ENCODE data around the gene IPO9.
"Not testable (repeated sequence)": the region's sequence is repeated elsewhere in the genome, so short reads cannot be mapped to it uniquely, and the experiment has no call there.

Gene IPO9

GRCh38 chr1:201809876-201810275 is 19.1 kb upstream of the IPO9 start:
- no peak for DNase-seq (ENCODE audit: low spot score)

DNA sequence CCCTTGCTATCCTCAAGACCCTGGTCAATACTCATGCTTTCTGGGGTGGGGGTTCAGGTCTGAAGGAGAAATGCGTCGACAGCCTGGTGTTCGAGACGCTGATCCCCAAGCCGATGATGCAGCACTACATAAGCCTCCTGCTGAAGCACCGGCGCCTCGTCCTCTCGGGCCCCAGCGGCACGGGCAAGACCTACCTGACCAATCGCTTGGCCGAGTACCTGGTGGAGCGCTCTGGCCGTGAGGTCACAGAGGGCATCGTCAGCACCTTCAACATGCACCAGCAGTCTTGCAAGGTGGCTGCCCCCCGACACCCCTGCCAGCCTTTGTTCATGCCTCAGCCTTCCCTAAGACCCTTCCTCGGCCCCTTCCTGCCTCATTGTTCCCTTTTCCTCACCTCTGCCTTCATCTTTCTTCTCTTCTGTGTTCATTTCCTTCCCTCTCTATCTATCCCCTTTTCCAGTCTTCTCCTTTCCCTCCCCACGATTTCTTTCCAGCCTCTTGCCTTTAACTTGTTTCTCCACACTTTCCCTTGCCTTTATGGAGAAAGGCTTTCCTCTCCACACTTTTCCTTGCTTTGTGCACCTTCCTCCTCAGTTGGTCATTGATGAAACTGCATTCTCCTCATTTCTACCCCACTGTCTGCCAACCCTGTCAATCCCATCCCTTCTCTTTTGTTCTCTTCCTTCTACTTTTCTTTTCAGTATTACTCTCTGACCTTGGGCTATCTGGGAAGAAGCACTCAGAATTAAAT is 18.3 kb upstream of the IPO9 start:
- DNase-seq (ENCODE audit: low spot score) = no peak

DNA sequence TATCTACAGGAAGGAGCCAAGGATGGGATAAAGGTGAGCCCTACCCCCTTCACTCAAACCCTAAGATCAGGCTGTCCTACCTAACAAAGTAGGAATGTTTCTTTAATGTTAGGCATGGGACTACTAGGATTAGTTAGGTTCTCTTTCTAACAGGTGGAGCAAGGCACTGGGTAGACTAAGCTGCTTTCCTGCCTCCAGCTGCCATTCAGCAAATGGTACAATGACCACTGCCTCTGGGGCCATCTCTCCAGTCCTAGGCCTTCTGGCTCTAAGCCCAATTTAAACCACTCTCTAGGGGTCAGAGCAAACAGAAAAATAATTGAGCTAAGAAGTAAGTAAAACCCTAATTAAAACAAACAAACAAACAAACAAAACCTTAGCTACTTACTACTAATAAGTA is 15.7 kb upstream of the IPO9 start:
- DNase-seq (ENCODE audit: low spot score) = no peak

DNA sequence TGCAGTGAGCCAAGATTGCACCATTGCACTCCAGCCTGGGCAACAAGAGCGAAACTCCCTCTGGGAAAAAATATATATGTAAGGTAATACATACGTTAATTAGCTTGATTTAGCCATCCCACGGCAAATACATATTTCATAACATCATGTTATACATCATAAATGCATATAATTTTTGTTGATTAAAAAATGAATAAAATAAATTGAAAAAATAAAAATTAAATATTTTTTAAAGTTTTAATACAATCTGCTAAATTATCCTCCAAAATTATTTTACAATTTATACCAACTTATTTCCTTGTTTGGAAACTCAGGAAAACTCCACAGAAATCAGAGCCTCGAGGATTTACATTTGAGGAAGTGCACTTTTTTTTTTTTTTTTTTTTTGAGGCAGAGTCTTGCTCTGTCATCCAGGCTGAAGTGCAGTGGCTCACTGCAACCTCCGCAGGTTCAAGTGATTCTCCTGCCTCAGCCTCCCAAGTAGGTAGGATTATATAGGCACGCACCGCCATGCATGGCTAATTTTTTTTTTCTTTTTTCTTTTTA is 12.6 kb upstream of the IPO9 start:
- no peak for DNase-seq (ENCODE audit: low spot score)

DNA sequence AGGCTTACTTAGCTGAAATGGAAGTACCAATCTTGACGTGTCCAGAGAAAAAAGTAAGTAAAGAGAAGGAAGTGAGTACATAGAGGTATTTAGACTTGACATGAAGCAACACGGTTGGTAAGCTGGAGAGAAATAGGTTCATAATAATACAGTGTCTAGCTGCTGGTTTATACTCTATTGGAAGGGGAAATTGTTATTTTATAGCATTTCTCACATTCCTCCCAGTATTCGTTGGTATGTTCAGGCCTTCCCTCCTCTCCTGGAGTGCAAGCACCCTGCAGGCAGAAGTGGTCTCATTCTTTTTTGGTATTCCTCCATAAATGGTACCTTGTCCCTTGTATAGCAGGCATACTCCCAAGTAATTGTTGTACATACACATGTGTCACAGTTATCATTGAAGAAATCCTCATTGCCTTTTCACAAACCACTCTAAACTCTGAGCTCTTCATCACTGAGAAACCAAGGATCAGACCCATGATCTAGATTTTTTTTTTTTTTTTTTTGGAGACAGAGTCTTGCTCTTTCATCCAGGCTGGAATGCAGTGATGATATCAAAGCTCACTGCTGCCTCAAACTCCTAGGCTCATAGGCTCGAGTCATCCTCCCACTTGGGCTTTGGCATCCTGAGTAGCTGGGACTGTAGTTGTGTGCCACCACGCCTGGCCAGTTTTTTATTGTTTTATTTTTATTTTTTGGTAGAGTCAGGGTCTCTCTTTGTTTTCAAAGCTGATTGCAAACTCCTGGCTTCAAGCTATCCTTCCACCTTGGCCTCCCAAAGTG is 9.8 kb upstream of the IPO9 start:
- no peak for DNase-seq (ENCODE audit: low spot score)

- no peak for DNase-seq (ENCODE audit: low spot score)
These were observed 8.5 kb upstream of the IPO9 start for GRCh38 chr1:201820413-201820812.

DNA sequence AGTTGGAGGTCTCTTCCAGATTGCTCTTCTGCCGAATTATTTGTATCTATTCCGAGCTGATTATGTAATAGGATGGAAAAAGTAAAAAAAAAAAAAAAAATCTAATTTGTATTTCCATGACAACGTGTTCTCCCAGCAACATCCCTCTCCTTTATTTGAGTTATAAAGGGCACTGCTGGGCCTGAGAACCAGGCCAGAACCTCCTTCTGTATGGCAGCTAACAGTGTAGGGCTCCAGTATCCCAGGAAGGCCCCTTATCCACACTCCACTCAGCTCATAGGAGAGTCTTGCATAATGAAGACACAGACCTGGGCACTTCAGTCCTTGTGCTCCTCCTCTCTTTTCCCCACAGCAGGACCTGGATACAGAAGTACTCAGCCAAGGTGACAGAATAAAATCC is 3.7 kb upstream of the IPO9 start:
- DNase-seq (ENCODE audit: low spot score) = no peak

- no peak for DNase-seq (ENCODE audit: low spot score)
These were observed 2.1 kb upstream of the IPO9 start for GRCh38 chr1:201826830-201827229.

GRCh38 chr1:201827321-201828216 is 1.4 kb upstream of the IPO9 start:
- DNase-seq (ENCODE audit: low spot score) = no peak

DNA sequence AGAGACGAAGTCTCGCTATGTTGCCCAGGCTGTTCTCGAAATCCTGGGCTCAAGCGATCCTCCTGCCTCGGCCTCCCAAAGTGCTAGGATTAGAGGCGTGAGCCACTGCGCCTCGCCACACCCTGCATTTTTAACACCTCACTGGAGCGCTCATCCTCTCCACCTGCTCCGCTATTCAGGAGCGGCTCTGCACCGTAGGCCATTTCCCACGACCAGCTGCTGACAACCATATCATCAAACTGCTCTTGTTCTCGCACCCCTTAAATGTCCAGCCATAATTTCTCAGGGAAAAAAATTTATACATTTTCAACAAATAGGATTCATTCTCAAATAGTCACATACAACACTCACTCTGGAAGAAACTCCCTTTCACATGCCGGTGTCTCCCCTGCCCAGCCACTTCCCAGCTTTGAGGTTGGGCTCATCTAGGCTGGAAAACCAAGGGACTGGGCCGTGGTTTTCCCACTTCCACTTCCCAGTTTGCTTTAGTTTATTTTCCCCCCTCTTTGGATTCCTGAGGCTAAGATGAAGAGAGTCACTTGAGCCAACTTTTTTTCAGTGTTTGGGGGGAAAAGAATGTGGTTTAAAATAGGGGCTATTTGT is 639 bp upstream of the IPO9 start:
- DNase-seq (ENCODE audit: low spot score) = peak; percentile 39

- DNase-seq (ENCODE audit: low spot score) = no peak
These were observed 2.4 kb downstream of the IPO9 start for GRCh38 chr1:201831371-201831770.

DNA sequence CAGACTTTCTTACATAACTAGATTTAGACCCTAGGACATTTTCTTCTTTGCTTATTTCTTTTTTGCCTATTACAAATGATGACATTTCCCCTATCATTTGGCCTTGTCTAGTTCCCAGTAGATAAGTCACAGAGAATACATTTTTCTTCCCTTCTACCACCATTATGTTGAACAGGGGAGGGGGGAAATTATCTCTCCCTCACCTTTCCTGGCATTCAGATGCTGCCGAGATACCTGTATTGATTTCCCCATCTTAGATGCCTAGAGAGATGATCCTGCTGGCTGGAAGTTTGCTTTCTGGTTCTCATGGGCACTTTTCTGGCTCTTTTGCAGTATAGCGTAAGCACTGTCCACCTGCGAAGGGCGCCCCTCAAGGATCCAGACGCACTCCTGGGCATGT is 5.7 kb downstream of the IPO9 start:
- DNase-seq (ENCODE audit: low spot score) = no peak

- DNase-seq (ENCODE audit: low spot score) = no peak
These were observed 9.4 kb downstream of the IPO9 start for GRCh38 chr1:201838381-201838780.

DNA sequence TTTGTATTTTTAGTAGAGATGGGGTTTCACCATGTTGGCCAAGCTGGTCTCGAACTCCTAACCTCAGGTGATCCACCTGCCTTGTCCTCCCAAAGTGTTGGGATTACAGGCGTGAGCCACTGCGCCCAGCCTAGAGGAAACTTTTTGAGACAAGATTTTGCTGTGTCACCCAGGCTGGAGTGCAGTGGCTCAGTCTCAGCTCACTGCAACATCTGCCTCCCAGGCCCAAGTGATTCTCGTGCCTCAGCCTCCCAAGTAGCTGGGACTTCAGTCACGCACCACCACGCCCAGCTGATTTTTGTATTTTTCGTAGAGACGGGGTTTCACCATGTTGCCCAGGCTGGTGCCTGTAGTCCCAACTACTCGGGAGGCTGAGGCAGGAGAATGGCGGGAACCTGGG is 10.1 kb downstream of the IPO9 start:
- DNase-seq (ENCODE audit: low spot score) = not testable (repeated sequence)

- DNase-seq (ENCODE audit: low spot score) = no peak
These were observed 11.1 kb downstream of the IPO9 start for GRCh38 chr1:201840055-201840454.

- DNase-seq (ENCODE audit: low spot score) = no peak
These were observed 11.5 kb downstream of the IPO9 start for GRCh38 chr1:201840490-201840889.

DNA sequence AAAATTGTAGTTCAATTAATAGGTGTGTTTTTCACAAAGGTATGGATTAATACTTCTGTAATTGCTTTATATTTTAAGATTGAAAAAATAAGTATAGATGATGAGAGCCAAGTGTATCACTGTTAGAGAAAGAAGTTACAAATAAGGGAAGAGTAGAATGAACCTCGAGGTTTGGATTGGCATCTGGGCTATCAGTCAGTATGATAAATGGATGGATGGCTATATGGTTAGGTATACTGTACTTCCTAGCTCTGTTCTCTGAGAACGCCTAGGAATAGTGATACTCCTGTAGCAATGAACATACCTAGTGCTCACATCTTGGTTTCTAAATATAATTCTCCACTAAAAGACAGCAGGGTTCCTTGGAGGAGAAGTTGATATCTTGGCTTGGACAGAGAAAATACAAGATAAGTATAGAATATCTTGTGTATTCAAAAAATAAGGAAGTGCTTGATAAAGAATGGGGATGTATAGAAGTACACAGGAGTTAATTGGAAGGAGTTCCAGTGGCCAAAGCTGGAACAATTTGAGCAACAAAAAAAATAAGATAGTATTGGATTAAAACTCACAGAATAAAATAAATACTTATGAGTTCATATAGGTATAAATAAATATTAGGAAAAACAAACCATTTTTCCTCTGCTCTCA is 12.4 kb downstream of the IPO9 start:
- DNase-seq (ENCODE audit: low spot score) = no peak

DNA sequence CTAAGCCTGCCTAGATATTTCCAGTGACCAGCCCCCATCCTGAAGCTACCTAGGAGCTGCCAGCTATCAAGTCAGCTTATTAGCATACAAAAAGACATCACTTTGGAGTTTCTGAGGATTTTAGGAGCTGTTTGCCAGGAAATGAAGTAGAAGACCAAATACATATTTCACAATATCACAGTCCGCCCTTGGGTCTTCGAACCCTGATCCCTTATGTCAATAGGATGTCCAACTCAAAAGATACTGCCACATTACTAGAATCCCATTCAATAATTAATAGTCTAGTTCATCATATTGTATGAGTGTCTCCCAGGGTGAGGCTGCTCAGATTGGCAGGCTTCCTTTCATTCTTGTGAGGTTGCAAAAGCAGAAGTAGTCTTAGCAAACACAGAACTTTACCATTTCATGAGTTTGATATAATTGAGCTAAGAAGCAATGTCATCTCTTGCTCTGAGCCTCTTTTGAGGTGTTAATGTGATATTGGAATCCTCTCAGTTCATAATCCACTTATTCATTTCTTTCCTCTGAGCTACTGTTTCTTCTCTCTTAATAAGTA is 13.6 kb downstream of the IPO9 start:
- peak; percentile 17 for DNase-seq (ENCODE audit: low spot score)

GRCh38 chr1:201845331-201846083 is 16.6 kb downstream of the IPO9 start:
- DNase-seq (ENCODE audit: low spot score) = no peak

DNA sequence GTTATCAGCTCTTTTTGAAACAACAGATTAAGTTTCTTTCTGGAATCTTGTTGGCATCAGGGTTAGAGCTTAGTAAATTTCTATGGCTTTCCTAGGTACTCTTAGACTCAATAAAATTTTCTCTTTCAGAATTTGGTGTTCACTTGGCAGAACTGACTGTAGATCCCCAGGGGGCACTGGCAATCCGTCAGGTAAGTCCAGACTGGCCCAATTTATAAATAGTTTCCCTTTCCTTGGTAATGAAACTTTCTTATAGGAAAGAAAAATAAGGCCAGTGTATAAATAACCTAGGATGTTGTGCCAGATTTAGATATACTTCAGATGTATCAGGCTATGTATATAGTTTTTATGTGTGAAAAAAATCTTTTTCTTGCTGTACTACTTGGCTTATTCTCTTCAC is 18.2 kb downstream of the IPO9 start:
- DNase-seq (ENCODE audit: low spot score) = no peak
